ENCODE results near the gene CARD14. TPM values are rescaled to one million over a fixed set of nuclear protein-coding genes. Genes with fewer than 3 reads are reported as not detected.

CARD14 gene
- not detected in 2 replicates for total RNA-seq

DNA sequence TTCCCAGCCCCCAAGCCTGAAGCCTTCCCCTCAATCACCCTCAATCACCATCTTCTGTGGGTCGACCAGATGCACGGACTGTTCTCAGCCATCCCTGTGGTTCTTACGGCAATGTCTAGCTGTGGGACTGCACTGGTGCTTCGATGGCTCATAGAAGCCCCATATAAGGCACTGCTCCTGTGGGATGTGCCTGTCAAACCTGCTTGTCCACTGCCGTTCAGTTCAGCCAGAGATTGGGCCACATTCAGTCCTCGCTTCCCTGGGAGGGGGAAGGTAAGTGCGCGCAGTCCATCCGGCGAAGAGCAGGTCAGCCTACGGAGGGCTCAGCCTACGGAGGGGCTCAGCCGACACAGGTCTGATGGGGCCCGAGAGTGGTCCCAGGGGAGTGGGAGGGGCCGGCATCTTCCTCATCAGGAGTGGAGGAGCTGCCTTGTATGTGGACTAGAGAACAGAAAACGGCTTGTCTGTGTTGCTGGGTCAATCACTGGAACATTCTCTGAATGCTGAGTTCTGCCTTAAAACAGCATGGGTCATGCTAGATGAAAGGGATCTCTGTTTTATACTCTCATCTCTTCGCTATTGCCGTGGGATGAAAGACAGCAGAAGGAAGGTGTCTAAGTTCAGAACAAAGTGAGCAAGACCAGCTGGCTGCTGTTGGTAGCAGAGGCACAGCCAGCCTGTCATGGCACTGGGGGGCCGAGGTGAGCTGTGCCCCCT, at the start of gene CARD14:
CARD14 (plus strand) TSS at position 247 of the 717 bp plus-strand sequence. CDS start 11,409 bp downstream, outside the sequence.

DNA sequence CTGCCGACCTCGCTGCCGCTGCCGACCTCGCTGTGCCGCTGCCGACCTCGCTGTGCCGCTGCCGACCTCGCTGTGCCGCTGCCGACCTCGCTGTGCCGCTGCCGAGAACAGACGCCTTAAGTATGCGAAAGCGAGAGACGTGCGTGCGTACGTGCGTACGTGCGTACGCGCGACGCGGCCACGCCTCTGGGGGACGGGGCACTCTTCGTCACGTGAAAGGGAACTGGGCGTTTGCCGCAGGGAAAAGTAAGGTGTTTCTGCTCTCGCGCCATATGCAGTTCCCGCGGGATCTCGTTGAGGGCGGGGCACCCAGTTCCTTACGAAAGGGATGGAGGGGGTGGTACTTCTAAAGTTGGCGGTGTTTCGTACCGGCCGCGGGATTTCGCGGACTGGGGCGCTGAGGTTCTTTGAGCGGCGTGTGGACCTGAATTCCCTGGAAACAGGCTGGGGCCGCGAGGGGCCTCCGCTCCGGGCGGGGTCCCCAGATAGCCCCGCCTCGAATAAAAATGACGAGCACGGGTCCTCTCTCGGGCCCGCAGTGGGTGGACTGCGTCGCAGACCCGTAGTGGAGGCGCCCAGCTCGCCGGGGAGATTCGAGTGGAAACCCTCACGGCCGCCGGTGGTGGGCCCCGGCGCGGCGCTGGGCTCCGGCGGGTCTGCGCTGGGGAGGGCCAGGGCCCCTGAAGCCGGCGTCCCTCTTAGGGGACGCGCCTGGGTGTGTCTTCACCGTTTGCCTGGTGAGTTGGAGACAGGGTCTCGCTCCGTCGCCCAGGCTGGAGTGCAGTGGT, 22.6 kb upstream of the CARD14 start, which contains the start of gene EIF4A3:
EIF4A3 (minus strand) TSS at position 94 of the 788 bp plus-strand sequence. CDS start 167 bp downstream, outside the sequence.

DNA sequence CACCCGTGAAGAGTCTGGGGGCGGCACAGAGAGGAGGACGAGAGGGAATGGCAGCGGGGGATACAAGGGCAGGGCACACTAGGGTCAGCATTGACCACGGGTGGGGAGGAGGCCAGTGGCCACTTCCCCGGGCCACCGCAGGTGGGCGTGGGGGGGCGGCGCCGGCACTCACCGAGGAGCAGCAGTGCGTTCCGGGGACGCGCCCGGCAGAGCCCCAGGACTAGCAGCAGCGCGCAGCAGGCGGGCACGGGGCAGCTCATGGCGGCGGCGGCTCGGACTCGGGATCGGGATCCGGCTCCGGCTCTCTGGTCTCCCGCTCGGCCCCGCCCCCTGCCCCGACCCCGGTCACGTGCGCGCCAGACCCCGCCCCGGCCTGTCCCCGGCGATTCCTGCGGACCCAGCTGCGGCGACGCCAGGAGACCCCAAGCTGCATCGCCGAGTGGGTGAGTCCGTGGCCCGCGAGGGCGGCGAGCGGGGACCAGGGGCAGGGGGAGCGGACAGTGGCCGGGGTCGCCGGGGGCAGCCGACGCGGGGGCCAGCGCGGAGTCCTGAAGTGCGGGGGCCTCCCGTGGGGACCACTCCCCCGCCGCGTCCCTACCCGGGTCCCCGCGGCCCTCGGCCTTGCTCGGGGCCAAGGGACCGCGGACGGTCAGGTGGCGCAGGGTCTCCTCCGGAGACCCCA, 50.4 kb downstream of the CARD14 start, which contains the start of the genes SGSH and SLC26A11:
SGSH (minus strand) TSS at position 280 of the 682 bp plus-strand sequence; CDS start at position 260, 20 bp downstream.
SLC26A11 (plus strand) TSS at position 374 of the 682 bp plus-strand sequence. CDS start 1,134 bp downstream, outside the sequence.

Small RNA genes within 50 kb of the gene (small RNA-seq; reads per million reads assigned to genes)
- gene AC087741.2 = not detected

Other genes starting within 250 kb of the CARD14 start
- gene TBC1D16, start 134.2 kb upstream of the CARD14 start, total RNA-seq = 43.0 and 45.4 TPM in 2 replicates
- 2.0 TPM in 2 replicates for gene CCDC40, start 133.4 kb upstream of the CARD14 start, total RNA-seq
- 28.3 and 33.0 TPM in 2 replicates for gene GAA, start 68.4 kb upstream of the CARD14 start, total RNA-seq
- 103 and 118 TPM in 2 replicates for gene EIF4A3, start 22.9 kb upstream of the CARD14 start, total RNA-seq
- gene SGSH, start 50.3 kb downstream of the CARD14 start, total RNA-seq = 28.9 and 29.3 TPM in 2 replicates
- gene SLC26A11, start 50.4 kb downstream of the CARD14 start, total RNA-seq = 10.6 and 13.2 TPM in 2 replicates
- gene RNF213, start 90.8 kb downstream of the CARD14 start, total RNA-seq = 136 and 185 TPM in 2 replicates
- gene ENDOV, start 245.1 kb downstream of the CARD14 start, total RNA-seq = 11.5 and 11.7 TPM in 2 replicates

All from thoracic aorta endothelial cell (primary cell).